HepG2 (cell line): ENCODE results near the gene OPN1LW. TPM values are rescaled to one million over a fixed set of nuclear protein-coding genes. Genes with fewer than 3 reads are reported as not detected.

Source experiments
- ATAC-seq: fragments of 200-7000 bp; cut with Tn5 transposase; 3 replicates; pipeline ENCODE4 v1.9.1; 2020; ENCODE audit warnings: mild to moderate bottlenecking, moderate library complexity
- BruUV-seq: library from RNA; stranded (reverse); fragments of 400-500 nt; replicated peaks from 2 replicates; lab custom pipeline; 2021; lab: Mats Ljungman, UMichigan
- CTCF ChIA-PET: fragments of 300-600 bp; formaldehyde crosslinking; extraction: SDS; loops from one replicate; lab custom pipeline; 2021; ENCODE audit warnings: low total read pairs, inconsistent platforms, low intra/inter-chr PET ratio; lab: Yijun Ruan, JAX
- POLR2A ChIA-PET: fragments of 350-600 bp; sonication (Branson Sonifier 250); formaldehyde crosslinking; loops from one replicate; lab custom pipeline; 2020; ENCODE audit warnings: antibody characterized with exemption, inconsistent platforms; lab: Yijun Ruan, JAX
- DNase-seq: peaks from one replicate; pipeline ENCODE4 v3.0.0-alpha.2; 2015; ENCODE audit warnings: low spot score
- FAIRE-seq: peaks from 3 replicates; lab custom pipeline; 2011; peaks lifted over from hg19 to GRCh38; lab: Jason Lieb, UNC
- H2AFZ ChIP-seq: one replicate; pipeline ENCODE4 v1.6.1; 2011; ENCODE audit warnings: low read length, inconsistent platforms
- H3K27ac ChIP-seq: fragments of 300-600 bp; 3 replicates; pipeline ENCODE4 v1.8.0; 2011; ENCODE audit warnings: mixed run types, mild to moderate bottlenecking, mixed read lengths, low read length, inconsistent platforms; ENCODE audit not compliant: insufficient read depth; ENCODE audit errors: extremely low read length
- H3K27me3 ChIP-seq, 2 experiments: fragments of 200-600 bp in 1 of 2; 2 replicates in 1 of 2; 3 replicates in 1 of 2; pipeline versions ENCODE4 v1.6.0 to v1.8.0; 2011; ENCODE audit warnings: low read length in 2 of 2, mild to moderate bottlenecking in 2 of 2, moderate library complexity in 2 of 2, inconsistent platforms in 1 of 2; ENCODE audit not compliant: insufficient read depth in 2 of 2, control insufficient read depth in 1 of 2
- H3K36me3 ChIP-seq, 2 experiments: fragments of 200-600 bp in 1 of 2; replicated peaks in 1 of 2; 2 replicates in 1 of 2; 3 replicates in 1 of 2; pipeline versions ENCODE4 v1.5.1 to v1.8.0; 2011; ENCODE audit warnings: low read length in 2 of 2, inconsistent platforms in 1 of 2; ENCODE audit not compliant: insufficient read depth in 2 of 2, control insufficient read depth in 1 of 2
- H3K4me1 ChIP-seq: 2 replicates; pipeline ENCODE4 v1.5.1; 2012; ENCODE audit warnings: low read length, inconsistent platforms; ENCODE audit not compliant: insufficient read depth
- H3K4me2 ChIP-seq: 2 replicates; pipeline ENCODE4 v1.6.0; 2011; ENCODE audit warnings: low read depth, low read length, inconsistent platforms
- H3K4me3 ChIP-seq, 3 experiments: fragments of 200-600 bp in 1 of 3; sonication (generic), shearing (Covaris generic) in 1 of 3; replicated peaks in 1 of 3; 2 replicates each; pipeline ENCODE4 v1.5.1; 2011 to 2016; ENCODE audit warnings: low read length in 3 of 3, inconsistent platforms in 2 of 3, low read depth in 2 of 3, mild to moderate bottlenecking in 2 of 3, control low read depth in 1 of 3, mixed read lengths in 1 of 3; ENCODE audit not compliant: insufficient read depth in 1 of 3
- H3K79me2 ChIP-seq: one replicate; pipeline ENCODE4 v1.6.1; 2011; ENCODE audit warnings: low read length, inconsistent platforms; ENCODE audit not compliant: insufficient read depth
- H3K9ac ChIP-seq: 2 replicates; pipeline ENCODE4 v1.6.0; 2011; ENCODE audit warnings: mild to moderate bottlenecking, low read depth, low read length, inconsistent platforms; ENCODE audit not compliant: insufficient read depth
- H3K9me3 ChIP-seq: 2 replicates; pipeline ENCODE4 v1.5.1; 2012; ENCODE audit warnings: mild to moderate bottlenecking, low read length
- H4K20me1 ChIP-seq: 2 replicates; pipeline ENCODE4 v1.6.0; 2011; ENCODE audit warnings: inconsistent platforms, mild to moderate bottlenecking, low read length, moderate library complexity; ENCODE audit not compliant: insufficient read depth
- AKAP8 ChIP-seq: sonication (generic); formaldehyde crosslinking; IDR thresholded peaks from 2 replicates; pipeline ENCODE4 v1.5.1; 2020; ENCODE audit warnings: mild to moderate bottlenecking, missing genetic modification reagents
- ELF3 ChIP-seq: IDR thresholded peaks from 2 replicates; pipeline ENCODE4 v1.6.1; 2016; ENCODE audit warnings: missing genetic modification reagents, missing compliant biosample characterization
- MED13 ChIP-seq: sonication (generic); formaldehyde crosslinking; IDR thresholded peaks from 2 replicates; pipeline ENCODE4 v1.5.0; 2020; ENCODE audit warnings: missing genetic modification reagents
- ZFP91 ChIP-seq: sonication (generic); formaldehyde crosslinking; IDR thresholded peaks from 2 replicates; pipeline ENCODE4 v1.9.0; 2022; ENCODE audit warnings: missing genetic modification reagents, mild to moderate bottlenecking, borderline replicate concordance
- ZNF777 ChIP-seq: sonication (generic); formaldehyde crosslinking; IDR thresholded peaks from 2 replicates; pipeline ENCODE4 v1.4.0; 2020; ENCODE audit warnings: missing genetic modification reagents
- WGBS: methylation state at CpG from one replicate; pipeline ENCODE4 v1.1.6; 2017; ENCODE audit warnings: low lambda C conversion rate; 5-methylcytosine and 5-hydroxymethylcytosine counted together
- in situ Hi-C: cut with HindIII; loops from 2 replicates; pipeline ENCODE4 v1.10.0; 2017; ENCODE audit warnings: low pct_unique_long_range_greater_than_20kb; ENCODE audit not compliant: extremely low pct_ligation_motif_present
- intact Hi-C: fragments of 100-400 bp; cut with micrococcal nuclease; formaldehyde crosslinking; loops from one replicate; pipeline ENCODE4 v1.10.0; 2022; ENCODE audit not compliant: unreplicated experiment
- polyA plus RNA-seq, 8 experiments: library from polyadenylated mRNA; depleted of rRNA in 3 of 8; stranded (reverse) in 7 of 8; unstranded in 1 of 8; fragments of >200 nt; fragmentation: Illumina TruSeq in 4 of 8; extraction: Trizol in 4 of 8; gene quantifications; 2 replicates each; pipeline versions ENCODE4 v1.2.1 to v1.2.3, GENCODE V29; 2011 to 2016; ENCODE audit warnings: low read depth in 4 of 8, missing spikeins in 1 of 8, mixed read lengths in 1 of 8; ENCODE audit not compliant: insufficient read depth in 1 of 8
- total RNA-seq, 5 experiments: library from RNA; depleted of rRNA; stranded (reverse); fragments of >200 nt; fragmentation: Illumina TruSeq; extraction: Trizol; gene quantifications; 2 replicates each; pipeline ENCODE4 v1.2.3, GENCODE V29; 2016; ENCODE audit warnings: low read depth in 1 of 5
- TF ChIP-seq, protein P1 (sequence below): sonication (generic); formaldehyde crosslinking; IDR thresholded peaks from 2 replicates; pipeline ENCODE4 v1.4.0; 2020; ENCODE audit warnings: mild to moderate bottlenecking, missing genetic modification reagents, borderline replicate concordance
- TF ChIP-seq, protein P2 (sequence below): sonication (generic); formaldehyde crosslinking; IDR thresholded peaks from 2 replicates; pipeline ENCODE4 v1.8.0; 2022; ENCODE audit warnings: missing genetic modification reagents, low read depth, mild to moderate bottlenecking, borderline replicate concordance

The OPN1LW gene
- total and polyA plus RNA-seq, 2 of the 13 experiments (the other 11 are each of a cell fraction or from before 2014, with no cell fraction given) = not detected

DNA sequence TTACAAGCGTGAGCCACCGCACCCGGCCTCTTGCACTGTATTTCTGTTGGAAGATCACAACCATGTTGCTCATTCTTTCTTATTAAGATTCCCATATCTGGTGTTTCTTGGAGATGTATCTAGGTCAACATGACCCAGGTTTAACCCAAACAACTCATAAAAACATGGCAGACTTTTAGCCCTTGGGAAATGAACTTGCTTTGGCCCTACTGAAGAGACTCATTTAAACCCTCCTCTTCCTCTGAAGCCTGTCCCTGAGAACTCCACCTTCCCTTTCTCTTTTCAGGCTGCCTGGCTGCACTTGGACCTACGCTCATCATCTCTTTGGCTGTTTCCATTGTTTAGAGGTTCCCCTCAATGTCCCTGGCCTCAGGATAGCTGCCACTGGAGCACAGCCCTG, 22.8 kb upstream of the OPN1LW start:
- in situ Hi-C loops = no loop called here
- Histone ChIP-seq H3K4me1 (no peaks in the 10 kb centered on the region; the same call in 1 of the 2 replicates), H3K9me3 (no peaks in the 10 kb centered on the region), H3K4me2 (no peak overlapping the region), H3K36me3 (no peaks in the 10 kb centered on the region)
- ATAC-seq = no peak
- CTCF ChIA-PET = no interaction called here
- no peak for FAIRE-seq
- intact Hi-C loops = no loop called here
- TF ChIP-seq ZFP91 (CRISPR knock-in tag) (no peak), MED13 (CRISPR knock-in tag) (no peak)
- TF ChIP-seq, all 625 proteins: peak for 0
- BruUV-seq = no TSS peak
- no peak for DNase-seq
- H3K4me3 ChIP-seq = no peak overlapping the region
- no peak overlapping the region for H3K9ac ChIP-seq
- 51% methylated on average over 4 of the region's 4 CpGs for WGBS
- H3K27me3 ChIP-seq = peaks cover 0 to 3% of the 10 kb centered on the region in 2 experiments; a peak in 2 of 5 replicates
- no peak overlapping the region for H2AFZ ChIP-seq
- POLR2A ChIA-PET = no interaction called here
- H3K79me2 ChIP-seq = no peaks in the 10 kb centered on the region
- H3K27ac ChIP-seq = no peak overlapping the region
- no peaks in the 10 kb centered on the region for H4K20me1 ChIP-seq

DNA sequence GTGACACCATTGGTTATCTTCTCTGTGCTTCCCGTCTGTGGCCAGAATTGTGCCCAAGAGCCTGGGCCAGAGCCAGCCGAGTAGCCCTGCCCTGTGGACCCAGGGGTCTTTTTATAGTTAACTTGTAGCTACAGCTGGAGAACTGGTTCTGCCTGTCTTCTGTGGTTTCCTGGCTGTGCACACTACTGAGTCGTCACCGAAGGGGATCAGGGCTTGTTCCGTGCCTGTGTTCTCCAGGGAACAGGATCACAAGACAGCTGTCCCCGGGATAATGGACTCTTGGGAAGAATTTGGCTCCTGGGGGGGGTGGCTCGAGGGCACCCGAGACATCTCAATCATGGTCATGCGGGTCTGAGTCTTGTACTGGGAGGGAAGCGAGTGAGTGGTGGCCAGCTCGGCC, 22.1 kb upstream of the OPN1LW start:
- Histone ChIP-seq H3K27me3 (no peaks in the 10 kb centered on the region; a peak in 1 of 5 replicates), H3K4me3 (no peak overlapping the region), H3K36me3 (no peaks in the 10 kb centered on the region), H3K9me3 (no peaks in the 10 kb centered on the region), H3K4me1 (no peaks in the 10 kb centered on the region; the same call in 1 of the 2 replicates), H4K20me1 (no peaks in the 10 kb centered on the region), H3K4me2 (no peak overlapping the region), H3K9ac (no peak overlapping the region), H3K27ac (no peak overlapping the region), H2AFZ (no peak overlapping the region), H3K79me2 (no peaks in the 10 kb centered on the region)
- no TSS peak for BruUV-seq
- WGBS = 30% methylated on average over 2 of the region's 11 CpGs
- no peak for DNase-seq
- intact Hi-C loops = no loop called here
- ChIA-PET CTCF (no interaction called here), POLR2A (no interaction called here)
- in situ Hi-C loops = no loop called here
- TF ChIP-seq ZNF777 (no peak), AKAP8 (CRISPR knock-in tag) (no peak), ELF3 (CRISPR knock-in tag) (no peak)
- TF ChIP-seq, protein P1, sequence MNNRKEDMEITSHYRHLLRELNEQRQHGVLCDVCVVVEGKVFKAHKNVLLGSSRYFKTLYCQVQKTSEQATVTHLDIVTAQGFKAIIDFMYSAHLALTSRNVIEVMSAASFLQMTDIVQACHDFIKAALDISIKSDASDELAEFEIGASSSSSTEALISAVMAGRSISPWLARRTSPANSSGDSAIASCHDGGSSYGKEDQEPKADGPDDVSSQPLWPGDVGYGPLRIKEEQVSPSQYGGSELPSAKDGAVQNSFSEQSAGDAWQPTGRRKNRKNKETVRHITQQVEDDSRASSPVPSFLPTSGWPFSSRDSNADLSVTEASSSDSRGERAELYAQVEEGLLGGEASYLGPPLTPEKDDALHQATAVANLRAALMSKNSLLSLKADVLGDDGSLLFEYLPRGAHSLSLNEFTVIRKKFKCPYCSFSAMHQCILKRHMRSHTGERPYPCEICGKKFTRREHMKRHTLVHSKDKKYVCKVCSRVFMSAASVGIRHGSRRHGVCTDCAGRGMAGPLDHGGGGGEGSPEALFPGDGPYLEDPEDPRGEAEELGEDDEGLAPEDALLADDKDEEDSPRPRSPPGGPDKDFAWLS (CRISPR knock-in tag) = no peak
- TF ChIP-seq, protein P2, sequence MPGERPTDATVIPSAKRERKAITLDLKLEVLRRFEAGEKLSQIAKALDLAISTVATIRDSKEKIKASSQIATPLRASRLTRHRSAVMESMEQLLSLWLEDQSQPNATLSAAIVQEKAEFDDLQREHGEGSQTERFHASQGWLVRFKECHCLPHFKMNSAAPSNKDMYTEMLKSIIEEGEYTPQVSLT = no peak
- ATAC-seq = no peak
- FAIRE-seq = no peak
